HG02884 (cell line): ENCODE data around the gene ADCK2.
"Not testable (repeated sequence)": the region's sequence is repeated elsewhere in the genome, so short reads cannot be mapped to it uniquely, and the experiment has no call there.

ENCODE experiments used
- ATAC-seq: cut with Tn5 transposase; IDR thresholded peaks from one replicate; pipeline ENCODE4 v1.9.1; 2021; ENCODE audit warnings: mild to moderate bottlenecking, moderate library complexity; ENCODE audit not compliant: unreplicated experiment

The ADCK2 gene, protein sequence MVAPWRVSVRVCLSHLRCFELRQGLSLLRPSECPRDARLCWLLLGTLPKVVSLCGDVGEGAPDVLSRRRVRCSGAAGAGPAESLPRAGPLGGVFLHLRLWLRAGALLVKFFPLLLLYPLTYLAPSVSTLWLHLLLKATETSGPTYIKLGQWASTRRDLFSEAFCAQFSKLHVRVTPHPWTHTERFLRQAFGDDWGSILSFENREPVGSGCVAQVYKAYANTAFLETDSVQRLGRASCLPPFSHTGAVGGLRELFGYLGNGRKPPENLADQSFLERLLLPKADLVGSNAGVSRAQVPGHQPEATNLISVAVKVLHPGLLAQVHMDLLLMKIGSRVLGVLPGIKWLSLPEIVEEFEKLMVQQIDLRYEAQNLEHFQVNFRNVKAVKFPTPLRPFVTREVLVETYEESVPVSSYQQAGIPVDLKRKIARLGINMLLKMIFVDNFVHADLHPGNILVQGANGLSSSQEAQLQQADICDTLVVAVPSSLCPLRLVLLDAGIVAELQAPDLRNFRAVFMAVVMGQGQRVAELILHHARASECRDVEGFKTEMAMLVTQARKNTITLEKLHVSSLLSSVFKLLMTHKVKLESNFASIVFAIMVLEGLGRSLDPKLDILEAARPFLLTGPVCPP

DNA sequence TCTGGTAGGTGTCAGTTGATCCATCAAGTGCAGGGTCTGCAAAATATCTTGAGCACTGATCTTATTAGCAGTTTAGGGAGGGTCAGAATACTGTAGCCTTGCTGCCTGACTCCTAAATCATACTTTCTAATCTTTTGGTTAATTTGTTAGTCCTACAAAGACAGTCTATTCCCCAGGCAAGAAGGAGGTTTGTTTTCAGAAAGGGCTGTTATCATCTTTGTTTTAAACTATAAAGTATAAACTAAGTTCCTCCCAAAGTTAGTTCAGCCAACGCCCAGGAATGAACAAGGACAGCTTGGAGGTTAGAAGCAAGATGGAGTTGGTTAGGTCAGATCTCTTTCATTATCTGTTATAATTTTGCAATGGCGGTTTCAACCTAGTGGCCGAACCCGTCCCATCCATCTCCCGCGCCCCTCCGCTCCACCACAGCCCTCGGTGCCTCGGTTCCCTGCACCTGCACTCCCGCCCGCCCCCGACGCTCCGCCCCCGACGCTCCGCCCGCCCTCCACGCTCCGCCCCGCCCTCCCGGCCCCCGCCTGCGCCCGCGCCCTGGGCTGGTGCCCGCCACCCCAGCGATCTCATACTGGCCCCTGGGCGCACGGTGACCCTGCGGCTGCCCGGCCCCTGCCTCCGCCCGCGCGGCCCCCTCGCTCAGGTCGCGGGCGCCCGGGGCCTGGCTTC is at the start of gene ADCK2:
TSS of gene ADCK2 (plus strand) at position 564 of the 681 bp plus-strand sequence. CDS start 386 bp downstream, outside the sequence.
- peak; percentile 33 for ATAC-seq

DNA sequence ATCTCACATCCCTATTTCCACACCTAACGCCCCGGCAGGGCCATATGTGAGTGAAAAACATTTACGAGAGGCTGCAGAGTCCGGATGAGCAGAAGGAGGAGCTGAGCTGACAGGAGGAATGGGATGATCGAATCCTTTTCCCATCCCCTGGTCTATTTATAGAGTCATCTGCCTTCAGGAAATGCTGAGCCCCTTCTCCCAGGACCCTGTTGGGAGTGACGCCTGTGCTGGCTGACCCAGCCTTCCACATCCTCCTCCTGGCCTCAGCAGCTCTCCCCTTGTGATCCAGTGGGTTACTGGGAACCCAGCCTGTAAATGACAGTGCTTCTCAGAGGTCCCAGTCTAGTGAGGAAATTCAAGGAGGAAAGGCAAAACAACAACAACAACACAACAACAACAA is 48.8 kb upstream of the ADCK2 start:
- no peak for ATAC-seq

DNA sequence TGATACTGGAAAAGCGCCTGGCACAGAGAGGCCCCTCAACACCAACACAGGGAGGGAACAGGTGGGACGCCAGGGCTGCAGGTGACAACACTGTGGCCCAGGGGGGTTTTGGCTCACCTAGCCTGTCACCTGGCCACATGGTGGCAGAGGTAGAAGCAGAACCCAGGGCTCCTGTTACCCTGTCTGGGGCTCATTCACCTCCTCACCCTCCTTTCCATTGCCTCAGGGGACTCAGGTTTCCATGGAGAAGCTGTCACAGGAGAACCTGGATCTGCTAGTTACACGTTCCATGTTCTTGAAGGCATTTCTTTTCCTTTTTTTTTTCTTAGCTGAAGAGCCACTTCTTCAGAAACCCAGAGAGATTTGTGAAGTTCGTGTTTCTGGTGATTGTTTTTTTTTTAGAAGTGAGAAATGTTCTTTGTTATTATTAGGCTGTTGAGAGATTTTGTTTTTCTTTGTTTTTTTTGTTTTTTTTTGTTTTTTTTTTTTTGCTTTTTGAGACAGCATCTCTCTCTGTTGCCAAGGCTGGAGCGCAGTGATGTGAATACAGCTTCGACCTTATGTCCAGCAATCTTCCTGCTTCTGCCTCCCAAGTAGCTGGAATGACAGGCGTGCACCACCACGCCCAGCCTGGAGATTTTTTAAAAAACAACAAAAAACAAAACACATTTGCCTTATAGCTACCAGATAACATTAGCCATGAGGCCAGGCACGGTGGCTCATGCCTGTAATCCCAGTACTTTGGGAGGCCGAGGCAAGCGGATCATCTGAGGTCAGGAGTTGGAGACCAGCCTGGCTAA is 48.2 kb upstream of the ADCK2 start:
- no peak for ATAC-seq

DNA sequence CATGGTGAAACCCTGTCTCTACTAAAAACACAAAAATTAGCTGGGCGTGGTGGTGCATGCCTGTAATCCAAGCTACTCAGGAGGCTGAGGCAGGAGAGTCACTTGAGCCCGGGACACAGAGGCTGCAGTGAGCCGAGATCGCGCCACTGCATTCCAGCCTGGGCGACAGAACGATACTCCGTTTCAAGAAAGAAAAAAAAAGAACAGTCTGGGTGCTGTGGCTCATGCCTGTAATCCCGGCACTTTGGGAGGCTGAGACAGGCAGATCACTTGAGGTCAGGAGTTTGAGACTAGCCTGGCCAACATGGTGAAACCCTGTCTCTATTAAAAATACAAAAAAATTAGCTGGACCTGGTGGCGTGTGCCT is 47.6 kb upstream of the ADCK2 start:
- ATAC-seq: not testable (repeated sequence)

DNA sequence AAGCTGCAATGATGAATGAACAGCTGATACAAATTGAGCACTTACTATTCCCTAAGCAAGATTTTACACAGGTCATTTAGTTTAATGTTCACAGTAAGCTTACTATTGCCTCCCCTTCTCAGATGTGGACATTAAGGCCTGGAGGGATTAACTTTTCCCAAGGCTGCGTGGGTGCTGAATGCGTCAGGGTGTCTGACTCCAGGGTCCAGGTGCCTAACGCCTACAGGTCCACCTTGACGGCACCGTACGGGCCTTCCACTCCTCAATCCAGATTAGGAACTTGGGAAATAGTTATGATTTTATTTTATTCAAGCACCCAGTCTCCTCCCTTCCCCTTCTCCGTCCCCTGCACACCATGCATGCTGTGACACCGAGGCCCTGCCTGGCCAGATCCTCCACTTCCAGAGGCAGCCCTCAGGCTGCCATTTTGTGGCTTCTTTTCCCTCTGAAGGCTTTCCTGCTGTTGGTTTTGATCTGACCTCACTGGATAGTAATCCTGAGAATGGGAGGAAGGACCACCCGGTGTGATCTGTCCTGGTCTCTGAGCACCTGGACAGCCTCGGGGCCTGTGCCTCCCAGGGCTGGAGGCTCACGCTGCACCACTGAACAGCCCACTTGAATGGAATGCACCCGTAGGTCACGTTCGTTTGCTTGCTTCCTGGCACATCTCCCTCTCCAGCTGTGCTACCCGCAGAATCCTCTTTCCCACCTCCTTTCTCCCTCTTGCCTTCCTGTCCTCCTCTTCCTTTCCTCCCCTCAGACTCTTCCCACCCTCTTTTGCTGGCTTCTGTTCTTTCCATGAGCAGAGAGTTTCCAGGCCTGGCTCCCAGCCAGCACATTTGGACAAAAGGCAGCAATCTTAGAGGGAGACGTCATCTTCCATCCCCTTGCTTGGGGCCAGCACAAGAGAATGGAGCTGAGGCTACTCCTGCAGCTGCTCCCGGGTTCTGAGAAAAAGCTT is 46.6 kb upstream of the ADCK2 start:
- ATAC-seq: no peak

DNA sequence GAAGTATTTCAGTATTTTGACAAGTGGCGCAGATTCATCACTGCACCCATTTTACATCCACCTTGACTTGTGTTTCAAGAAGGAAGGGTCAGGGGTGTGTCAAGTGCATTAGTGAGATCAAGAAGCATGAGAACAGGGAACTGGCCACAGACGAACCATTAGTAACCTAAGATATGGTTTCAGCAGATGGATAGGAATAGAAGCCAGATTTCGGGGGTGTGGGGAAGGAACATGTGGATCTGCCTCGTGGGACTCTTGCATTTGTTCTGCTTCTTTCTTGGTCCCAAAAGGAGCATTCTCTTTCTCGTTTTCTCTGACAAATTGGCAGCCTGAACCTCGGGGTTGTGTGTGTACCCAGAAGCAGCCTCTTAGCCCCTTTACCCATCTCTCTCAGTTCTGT is 41.7 kb upstream of the ADCK2 start:
- no peak for ATAC-seq

DNA sequence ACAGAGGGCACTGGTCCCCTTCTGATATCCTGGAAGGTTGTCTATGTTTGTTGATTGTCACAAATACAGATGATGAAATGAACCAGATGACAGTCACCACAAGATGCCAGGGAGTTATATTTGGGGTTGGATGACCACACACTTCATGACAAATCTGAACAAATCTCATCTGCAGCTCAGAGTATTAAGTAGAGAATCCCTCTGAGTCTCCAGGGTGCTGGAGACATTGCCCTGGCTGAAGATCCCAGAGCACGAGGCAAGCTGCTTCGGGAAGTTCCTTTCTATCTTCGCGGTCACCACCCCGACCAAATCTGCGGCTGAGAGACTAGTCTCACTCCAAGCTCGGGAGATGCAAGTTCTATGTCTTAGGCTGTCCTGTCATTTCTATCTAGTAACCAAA is 41.1 kb upstream of the ADCK2 start:
- ATAC-seq: no peak

DNA sequence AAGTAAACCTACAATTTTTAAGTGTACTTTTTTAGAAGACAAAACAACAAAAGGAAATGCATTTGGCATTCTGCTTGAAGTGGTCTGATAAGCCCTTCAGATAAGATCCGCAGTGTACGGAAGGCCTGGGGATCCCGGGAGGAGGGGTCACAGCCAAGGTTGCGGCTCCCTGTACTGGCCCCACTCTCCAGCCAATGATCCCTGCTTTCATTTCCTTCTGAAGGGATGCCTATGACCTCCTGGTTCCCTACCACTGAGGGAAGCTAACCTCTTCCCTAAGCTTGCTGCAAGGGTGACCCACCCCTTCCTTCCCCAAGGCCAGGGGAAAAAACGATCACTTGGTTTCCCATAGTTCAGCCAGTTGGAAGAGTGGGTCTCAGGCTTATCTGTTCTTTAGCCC is 37.4 kb upstream of the ADCK2 start:
- ATAC-seq: no peak

DNA sequence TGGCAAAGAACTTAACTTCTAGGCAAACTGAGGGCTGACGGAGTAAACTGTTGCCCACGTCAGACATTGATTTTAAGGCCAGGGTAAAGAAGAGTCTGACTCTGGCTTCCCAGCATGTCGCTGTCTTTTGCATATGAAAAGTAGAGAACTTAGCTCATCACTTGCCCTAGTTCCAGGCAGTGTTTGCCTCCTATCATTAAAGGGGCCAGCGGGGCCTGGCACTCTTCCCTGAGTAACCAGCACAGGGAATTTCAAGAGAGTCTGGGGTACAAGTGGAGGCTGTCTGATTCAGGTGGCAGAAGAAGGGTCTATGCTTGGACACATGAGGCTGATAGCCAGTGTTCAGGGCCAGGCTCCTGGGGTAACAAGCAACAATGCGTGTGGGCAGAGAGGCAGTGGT is 36.9 kb upstream of the ADCK2 start:
- no peak for ATAC-seq

DNA sequence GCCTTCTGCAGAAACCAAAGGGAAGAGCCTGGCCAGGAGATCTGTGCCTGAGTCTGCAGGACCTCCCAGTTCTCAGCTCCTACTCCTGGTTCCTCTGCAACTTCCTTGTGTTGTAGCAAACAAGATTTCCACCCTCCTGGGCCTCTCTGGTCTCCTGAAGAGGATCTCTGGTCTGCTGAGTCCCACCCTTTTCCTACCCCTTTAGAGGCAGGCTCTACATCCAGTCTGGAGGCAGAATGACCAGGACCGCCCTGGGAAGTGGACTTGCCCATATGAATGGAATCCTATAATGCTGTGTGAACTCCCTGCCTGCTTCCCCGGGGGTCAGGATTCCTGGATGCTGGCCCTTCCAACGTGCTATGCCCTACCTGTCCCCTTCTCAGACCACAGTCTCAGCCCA is 35.3 kb upstream of the ADCK2 start:
- ATAC-seq: no peak

DNA sequence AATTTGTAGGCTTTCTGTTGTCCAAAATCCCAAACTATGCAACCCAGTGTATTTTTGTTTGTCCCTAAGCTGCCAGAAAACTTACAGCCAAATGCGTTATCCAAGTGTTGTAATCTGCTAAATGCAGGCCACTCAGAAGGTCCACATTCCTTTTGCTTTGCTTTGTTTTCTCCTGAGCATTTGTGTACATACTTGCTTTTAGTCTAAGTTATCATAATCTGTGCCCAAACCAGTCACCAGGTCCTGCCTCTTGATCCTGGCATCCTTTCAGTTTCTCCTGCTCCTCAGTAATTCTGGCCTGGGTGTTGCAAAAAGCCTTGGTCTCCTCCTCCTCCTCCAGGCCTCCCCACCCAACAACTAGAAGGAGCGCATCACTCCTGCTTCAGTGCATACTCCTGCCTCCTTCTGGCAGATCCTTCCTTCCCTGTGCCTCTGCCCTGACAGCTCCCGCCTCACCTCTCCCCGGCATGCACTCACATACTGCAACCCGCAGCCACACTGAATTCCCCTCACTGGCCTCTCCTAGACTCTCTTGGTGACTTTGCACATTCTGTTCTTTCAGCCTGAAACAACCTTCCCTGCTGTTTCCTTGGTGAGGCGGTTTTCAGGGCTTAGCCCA is 34.5 kb upstream of the ADCK2 start:
- no peak for ATAC-seq

DNA sequence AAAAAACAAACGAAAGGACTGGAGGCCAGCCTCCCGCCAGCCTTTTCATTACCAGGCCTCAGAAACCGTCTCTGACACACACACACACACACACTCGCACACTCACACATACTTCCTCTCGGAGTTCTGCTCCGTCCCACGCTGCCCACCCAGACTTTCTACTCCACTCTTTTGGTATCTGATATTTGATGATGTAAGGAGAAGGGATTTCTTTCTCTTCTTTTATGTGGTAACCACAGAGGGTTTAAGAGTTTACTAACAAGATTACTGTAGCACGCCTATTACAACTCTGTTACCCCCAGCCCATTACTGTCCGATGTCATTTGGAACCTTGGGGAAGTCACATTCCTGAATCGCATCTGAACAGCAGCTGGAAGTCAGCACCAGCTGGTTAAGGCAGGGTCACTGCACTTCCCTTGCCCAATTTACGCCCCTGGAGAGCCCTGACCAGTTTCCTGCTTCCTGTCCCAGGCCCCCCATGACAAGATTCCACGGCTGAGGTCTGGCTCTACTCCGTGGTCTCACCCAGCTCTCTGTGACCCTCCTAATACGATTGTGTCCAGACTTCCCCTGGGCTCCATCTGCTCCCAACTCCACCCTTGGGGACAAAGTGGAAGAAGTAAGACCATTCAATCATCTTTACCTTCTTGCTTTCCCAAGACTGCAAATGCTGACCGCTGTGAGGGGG is 33.2 kb upstream of the ADCK2 start:
- ATAC-seq: no peak

DNA sequence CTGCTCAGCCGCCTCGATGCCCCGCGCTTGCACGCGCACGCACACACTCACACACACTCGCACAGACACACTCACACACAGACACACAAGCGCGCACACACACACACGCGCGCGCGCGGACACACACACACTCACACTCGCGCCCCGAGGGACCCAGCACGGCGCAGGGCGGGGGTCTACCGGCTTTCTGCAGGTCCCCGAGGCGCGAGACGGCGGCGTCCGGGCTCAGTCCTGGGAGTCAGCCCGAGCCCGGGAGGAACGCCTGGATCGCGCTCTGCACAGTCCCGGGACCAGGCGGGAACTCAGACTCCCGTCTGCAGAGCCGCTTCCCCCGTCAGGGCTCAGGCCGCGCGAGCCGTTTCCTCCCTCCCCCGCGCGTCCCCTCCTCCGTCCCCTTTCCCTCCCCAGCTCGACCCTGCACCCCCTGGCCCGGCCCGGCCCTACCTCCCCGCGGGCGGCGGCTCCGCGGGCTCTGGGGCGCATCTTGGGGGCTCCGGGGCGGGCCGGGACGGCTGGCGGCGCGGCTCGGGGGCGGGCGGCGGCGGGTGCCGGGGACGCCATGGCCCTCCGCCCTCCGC is 32.6 kb upstream of the ADCK2 start:
- ATAC-seq: no peak

DNA sequence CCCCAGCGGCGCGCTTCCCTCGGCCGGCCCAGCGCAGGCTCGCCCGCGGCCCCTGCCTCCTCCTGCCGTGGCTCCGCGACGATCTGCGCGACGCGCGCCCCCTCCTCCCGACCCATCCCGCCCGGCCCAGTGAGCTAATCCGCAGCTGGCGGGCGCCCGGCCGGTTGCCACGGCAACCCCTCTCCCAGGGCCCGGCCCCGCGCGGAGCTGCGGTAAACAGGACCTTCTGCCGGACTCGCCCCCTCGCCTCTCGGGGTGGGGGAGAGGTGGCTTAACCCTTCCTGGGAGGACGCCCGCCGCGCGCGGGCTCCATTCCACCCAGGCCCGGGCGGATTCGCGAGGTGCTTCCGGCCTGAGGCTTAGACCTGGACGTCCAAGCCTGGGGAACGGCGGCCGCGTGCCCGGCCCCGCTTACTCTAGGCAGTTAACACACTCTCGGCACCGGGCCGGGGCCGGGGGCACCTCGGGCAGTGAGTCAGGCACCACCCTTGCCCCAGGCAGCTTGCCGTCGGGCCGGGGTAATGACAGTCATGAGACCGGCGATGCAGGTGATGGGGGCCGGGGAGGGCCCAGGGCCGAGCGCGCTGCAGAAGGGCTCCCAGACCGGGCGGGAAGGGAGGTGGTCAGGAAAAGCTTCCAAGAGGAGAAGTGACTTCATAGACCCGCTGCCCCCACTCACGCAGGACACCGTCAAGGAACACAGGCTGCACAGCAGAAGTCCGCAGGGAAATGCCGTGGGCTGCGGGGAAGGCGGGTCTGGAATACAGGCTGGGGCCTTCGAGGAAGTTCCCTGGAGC is 31.8 kb upstream of the ADCK2 start, which contains the start of gene DENND2A:
TSS of gene DENND2A (minus strand) at position 87 of the 797 bp plus-strand sequence. CDS start 38,416 bp downstream, outside the sequence.
- no peak for ATAC-seq

DNA sequence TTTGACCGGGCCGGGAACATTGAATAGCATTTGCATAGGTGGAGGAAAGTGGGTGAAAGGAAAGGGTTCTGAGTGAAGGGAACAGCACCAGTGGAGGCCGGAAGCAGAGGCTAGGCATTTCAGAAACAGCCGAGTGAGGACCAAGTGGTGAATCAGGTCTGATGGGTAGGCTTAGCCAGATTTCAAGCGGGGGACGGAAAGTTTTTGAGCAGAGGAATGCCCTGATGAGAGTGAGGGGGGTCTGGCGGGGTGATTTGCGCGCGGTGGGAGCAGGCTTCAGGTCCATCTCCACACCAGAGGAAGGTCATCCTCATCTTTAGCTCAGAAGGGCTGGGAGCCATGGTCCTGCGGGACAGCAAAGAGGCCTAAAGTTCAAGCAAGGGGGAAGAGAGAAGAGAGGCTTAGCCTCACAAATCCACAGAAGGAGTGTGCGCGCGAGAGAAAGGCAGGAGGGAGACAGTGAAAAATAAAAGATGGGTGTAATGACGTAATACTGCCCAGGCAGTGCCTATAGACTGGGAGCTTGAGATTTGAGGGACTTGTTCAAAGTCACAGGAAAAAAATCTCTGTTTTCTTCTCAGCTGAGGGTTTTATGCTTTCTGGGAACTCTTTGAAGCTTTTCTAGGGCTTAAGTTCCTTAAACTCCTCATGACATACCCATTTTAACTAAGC is 31.1 kb upstream of the ADCK2 start:
- ATAC-seq: no peak

DNA sequence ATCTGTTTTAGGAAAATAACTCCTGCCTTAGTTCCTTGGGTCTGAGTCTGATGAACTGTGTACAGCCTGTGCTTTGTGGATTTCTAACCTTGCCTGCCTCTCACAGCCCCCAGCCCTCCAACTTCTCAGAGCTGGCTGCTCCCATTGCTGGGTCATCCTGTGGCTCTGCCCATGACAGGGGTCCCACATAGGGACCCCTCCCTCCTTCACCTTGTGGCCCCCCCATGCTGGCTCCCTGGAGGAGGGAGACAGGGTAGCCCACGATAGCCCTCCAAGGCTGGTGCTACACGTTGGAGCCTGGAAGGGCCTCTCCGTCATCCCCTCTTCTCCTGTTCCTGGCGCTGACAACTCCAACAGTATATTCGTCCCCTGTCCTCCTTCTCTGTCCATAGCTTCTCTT is 29.3 kb upstream of the ADCK2 start:
- no peak for ATAC-seq

DNA sequence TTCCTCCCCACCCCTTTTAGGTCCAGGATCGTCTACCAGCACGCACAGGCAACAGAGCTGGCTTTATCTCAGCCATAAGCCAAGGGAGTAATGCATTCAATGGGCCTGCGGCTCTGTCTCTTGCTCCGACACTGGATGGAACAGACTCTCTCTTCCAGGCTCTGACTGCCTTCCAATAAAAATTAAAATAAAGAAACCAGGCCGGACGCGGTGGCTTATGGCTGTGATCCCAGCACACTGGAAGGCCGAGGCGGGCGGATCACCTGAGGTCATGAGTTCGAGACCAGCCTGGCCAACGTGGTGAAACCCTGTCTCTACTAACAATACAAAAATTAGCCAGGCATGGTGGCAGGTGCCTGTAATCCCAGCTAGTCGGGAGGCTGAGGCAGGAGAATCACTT is 28.0 kb upstream of the ADCK2 start:
- not testable (repeated sequence) for ATAC-seq
